Measurements from ENCODE around the gene JPT2.

The JPT2 gene

DNA sequence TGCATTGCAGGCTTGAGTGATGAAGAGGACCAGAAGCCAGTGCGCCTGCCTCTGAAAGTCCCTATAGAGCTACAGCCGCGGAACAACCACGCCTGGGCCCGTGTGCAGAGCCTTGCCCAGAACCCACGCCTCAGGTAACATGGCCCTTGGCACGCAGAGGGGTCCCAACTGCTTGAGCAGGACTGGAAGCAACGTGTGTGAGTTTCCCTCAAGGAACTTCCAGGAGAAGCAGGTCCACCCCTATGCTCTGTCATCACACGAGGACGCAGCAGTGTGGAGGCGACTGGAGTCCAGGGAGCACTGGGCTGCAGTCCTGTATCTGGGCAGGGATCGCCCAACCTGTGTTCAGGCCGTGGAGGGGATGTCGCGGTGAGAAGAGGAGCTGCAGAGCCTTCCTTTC is 25.1 kb upstream of the JPT2 start:
- DNase-seq, result no peak

DNA sequence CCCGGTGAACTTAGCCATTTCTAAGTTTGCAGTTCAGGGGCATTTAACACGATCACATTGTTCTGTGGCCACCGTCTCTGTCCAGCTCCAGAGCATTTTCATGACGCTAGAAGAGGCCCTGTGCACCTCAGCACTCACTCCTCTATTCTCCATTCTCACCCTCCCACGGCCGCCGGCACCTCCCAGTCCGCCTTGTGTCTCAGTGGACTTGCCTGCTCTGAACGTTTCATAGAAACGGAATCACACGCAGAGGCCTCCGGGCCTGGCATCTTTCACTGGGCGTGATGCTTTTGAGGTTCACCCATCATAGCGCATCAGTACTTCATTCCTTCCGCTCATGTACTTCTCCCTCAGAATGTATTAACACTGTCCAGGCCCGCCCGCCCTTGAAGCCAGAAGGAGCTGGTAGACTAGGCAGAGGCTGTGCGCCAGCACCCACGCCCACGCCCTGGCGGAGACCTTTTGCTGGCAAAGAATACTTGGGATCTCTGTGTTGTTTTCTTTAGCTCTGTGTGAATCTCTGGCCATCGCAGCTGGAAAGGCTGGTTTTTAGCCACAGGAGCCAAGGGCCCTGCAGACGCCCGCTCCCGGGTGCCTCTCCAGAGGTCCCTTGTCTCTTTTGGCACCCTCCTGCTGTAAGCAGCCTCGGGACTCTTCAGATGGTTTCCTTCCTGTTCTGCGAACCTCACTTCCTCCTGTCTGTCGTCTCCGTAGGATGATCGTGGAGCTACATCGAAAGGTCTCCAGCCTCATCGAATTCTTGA is 23.4 kb upstream of the JPT2 start:
- no peak for DNase-seq

DNA sequence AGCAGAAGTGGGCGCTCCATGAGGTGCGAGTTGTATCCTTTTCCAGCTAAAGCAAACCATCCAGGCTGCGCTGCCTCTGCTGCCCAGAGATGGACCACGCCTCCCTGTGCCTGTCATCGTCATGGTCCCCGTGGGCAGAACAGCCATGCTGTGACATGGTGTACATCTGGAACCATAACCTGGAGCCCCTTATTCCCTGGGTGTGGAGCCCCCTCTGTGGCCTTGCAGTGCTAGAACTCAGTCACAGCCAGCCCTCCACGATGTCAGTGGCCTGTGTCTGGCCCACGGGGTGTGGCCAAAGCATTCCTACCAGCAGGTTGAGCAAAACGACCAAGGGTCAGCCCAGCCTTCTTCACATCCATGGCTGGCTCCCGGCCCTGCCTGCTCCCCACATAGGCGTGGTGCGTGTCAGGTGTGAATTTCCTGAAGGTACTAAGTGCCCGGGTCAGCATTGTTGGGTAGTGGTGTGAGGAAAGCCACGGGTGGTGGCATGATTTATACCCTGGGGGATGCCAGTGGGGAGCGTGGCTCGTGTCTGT is 22.7 kb upstream of the JPT2 start:
- no peak for DNase-seq

GRCh38 chr16:1655909-1656807 is 21.9 kb upstream of the JPT2 start:
- no peak for DNase-seq

DNA sequence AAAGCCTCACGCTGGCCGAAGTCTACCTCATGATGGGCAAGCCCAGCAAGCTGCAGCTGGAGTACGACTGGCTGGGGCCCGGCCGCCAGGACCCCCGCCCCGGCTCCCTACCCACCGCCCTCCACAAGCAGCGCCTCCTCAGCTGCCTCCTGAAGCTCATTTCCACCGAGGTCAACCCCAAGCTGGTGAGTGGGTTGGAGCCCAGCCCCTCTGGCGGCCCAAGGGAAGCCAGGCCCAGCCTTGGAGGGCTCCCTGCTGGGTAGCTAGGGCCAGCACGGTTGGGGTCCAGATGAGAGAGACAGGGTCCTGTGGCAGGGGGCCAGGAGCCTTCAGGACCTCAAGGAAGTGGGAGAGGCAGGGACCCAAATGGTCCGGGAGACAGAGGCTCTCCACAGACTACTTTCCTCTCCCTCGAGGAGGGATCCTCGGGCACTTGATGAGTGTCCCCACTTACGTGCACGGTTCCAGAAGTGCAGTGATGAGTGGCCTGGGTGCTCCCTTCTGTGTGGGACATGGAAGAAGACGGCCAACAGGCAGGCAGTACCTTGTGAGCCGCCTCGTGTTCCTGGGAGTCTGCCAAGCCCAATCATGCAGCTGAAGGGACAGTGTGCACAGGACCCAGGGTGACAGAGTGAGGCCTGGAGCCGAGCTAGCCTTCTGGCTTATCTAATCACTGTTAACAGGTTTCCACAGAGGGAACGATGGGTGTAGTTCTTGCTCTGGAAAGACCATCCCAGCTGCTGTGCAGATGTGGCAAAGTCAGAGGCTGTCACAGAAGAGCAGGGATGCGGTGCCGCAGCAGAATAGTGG is 21.1 kb upstream of the JPT2 start:
- DNase-seq, result no peak

DNA sequence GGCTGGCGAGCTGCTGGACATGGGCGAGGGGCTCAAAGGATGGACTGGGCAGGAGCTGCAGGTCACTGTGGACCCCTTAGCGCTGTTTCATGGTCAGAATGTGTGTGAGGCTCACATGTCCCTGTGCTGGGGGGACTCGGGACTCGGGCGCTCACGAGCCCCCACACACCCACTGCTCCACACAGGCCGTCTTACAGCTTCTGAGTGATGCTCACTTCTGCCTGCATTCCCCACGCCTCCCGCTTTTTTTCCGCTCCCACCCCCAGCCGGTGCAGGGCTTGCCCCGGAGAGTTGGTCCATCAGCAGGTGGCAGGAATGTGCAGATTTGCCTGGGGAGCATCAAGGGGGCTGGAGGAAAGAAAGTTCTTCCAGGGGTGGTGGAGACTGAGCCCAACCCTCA is 20.2 kb upstream of the JPT2 start:
- DNase-seq, result no peak

- DNase-seq, result no peak
Measured at GRCh38 chr16:1659031-1659430, 19.0 kb upstream of the JPT2 start.

DNA sequence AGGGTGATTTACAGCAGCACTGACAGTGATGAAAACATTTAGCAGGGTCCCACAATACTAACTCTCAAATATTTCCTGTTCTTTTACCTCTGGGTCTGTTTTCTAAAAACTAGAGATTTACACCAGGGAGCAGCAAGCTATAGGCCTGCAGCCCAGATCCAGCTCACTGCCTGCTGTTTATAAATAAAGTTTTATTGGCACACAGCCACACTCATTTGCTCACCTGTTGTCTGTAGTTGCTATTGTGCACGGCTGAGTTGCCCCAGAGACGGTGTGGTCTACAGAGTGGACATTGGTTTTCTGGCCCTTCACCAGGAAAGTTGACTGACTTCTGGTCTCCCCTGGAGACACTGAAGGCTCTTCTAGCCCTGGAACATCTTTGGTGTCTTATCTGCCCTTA is 16.3 kb upstream of the JPT2 start:
- no peak for DNase-seq

DNA sequence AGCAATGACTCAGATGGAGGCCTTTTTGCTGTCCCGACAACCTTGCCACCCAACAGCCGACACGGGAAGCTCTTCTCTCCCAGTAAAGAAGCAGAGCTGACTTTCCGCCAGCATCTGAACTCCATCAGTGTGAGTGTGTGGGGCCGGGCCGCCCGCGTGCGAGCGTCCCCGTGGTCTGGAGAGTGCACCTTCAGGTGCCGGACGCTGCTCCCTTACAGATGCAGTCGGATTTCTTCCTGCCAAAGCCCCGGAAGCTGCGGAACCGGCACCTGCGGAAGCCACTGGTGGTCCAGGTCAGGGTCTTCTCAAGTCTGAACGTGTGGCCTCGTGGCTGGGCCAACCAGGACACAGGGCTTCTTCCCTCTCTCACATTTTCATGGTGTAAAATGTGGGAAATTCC is 15.5 kb upstream of the JPT2 start:
- no peak for DNase-seq

- no peak for DNase-seq
Measured at GRCh38 chr16:1665829-1666228, 12.2 kb upstream of the JPT2 start.

DNA sequence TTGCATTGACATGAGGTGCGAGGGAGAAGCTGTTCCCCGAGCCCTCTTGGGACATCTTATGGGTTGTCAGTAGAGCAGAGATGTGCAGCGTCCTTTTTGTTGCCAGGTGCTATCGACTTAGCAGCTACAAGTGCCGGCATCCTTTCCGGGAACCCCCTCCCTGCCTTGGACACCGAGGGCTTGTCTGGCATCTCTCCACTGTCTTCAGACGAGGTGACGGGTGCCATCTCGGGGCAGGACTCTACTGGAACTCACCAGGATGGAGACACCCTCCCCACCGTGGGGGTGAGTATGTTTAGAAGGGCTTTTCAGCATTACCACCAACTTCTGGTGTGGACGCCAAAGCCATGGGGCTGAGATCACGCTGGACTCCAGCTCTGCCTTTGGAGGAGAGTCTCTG is 11.8 kb upstream of the JPT2 start:
- no peak for DNase-seq

DNA sequence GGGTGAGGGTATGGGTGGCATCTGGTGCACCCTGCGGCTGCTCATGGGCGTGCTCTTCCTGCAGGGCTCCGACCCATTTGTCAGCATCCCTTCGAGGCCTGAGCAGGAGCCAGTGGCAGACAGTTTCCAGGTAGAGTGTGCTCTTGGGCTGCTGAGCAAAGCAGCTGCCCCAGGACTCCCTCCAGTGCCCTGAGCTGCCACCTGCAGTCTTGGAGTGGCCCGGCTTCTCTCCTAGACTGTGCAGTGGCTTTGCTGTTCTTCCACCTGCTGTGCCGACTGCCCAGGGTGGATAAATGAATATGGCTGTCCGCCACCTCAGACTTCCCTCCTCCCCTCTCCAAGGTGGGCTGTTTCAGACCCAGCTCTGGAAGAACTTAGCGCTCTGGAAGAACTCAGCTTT is 10.8 kb upstream of the JPT2 start:
- no peak for DNase-seq

GRCh38 chr16:1667916-1668315 is 10.2 kb upstream of the JPT2 start:
- no peak for DNase-seq

- no peak for DNase-seq
Measured at GRCh38 chr16:1668612-1669319, 9.3 kb upstream of the JPT2 start.

DNA sequence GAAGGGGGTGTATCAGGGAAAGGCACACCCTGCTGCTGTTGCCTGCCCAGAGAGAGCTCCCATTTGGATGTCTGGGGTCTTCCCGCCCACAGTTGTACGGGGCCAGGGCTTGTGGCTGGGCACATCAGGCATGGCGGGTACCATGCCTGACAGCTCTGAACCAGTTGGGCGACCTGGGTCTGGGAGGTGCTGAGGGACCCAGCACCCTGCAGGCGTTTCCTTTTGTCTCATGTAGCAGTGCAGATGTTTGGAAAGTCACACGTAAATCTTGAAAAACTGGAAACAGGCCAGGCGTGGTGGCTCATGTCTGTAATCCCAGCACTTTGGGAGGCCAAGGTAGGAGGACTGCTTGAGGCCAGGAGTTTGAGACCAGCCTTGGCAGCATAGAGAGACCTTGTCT is 8.4 kb upstream of the JPT2 start:
- DNase-seq, result no peak

DNA sequence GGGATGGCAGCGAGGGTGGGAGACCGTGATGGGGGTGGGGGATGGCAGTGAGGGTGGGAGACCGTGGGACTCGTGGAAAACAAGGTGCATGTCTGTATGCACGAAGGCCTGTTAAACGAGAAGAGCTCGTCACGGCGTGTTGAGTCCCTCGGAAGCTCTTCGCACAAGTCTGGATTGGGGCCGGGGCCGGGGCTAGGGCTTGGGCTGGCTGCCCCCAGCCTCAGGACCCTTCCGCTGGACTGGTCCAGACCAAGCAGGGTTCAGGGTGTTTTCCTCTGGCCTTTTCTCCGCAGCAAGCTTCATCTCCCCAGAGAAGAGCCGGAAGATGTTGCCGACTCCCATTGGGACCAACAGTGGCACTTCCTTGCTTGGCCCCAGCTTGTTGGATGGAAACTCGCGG is 7.7 kb upstream of the JPT2 start:
- DNase-seq, result no peak

DNA sequence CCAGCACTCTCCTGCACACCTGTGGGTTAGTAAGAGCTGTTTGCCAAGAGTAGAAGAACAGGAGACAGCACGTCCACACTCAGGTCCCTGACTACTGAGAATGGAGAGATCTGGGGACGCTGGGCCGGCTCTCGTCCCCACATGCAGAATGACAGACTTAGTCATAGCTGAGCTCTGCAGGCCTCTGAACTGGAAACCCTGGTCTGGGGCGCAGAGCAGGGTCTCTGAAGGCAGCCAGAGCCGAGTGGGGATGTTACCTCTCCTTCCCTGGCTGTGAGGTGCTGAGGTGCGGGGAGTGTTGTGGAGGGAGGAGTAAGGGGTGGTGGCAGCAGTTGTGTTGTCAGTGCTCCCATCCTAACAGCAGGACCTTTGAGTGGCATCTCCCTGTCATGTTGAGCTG is 7.2 kb upstream of the JPT2 start:
- no peak for DNase-seq

- DNase-seq, result no peak
Measured at GRCh38 chr16:1673424-1674151, 4.5 kb upstream of the JPT2 start.

- DNase-seq, result no peak
Measured at GRCh38 chr16:1674306-1674705, 3.8 kb upstream of the JPT2 start.

DNA sequence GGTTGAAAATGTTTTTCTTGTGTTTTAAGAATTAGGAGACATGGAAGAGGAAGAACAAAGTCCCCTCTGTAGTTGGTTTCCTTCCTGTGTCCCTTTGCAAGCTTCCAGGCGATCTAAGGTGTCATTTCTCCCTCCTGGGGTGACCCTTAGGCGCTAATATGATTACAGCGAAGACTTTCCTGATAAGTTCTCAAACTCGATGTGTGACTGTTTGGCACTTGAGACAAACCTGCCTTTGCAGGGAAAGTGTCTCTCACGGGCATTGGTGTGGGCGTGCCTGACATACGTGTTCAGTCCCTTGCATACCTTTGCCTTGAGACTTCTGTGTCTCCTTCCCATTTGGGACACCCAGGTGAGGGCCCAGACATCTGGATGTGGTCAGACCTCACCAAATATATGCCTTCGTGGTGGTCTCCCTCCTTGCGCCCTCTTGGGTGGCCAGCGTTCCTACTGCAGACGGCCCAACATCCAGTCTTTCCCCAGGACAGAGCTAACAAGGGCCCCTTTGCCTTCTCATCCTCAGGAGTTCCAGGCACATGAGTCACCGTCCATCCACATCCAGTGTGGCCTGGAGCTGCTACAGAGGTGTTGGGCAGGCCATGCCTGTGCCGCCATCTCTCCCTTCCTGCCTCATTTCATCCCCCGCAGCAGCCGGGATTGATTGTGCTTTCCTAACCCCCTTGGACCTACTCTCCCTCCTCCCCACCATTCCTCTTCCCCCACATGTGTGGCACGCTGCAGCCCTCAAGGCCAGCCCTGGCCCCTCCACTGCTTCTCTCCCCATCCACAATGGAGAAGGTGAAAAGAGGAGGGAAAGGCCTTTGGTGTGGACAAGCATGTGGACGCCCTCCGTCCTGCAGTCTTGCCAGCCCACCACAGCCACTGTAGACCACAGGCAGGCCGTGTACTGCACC is 3.1 kb upstream of the JPT2 start:
- no peak for DNase-seq

DNA sequence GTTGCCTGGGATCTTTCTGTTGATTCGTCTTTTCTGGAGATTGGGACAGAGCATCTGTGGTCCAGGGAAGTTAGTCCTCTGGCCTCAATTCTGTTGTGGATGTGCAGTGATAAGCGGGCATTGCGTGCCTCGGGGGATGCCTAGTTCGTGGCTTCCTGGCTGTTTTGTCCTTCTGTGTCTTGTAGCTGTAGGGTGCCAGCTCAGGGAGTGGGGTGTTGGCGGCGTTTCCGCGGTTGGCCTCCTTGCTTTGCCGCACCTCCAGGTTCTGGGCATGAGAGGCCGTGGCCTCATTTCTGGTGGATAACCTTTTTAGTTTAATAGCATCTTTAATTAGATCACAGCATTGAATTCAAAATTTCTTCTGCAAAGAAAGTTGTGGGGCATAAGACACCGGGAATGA is 1.4 kb upstream of the JPT2 start:
- DNase-seq, result no peak
